Measurements from ENCODE around the gene IL11. TPM values are rescaled to one million over a fixed set of nuclear protein-coding genes. Genes with fewer than 3 reads are reported as not detected.

Gene IL11
- total RNA-seq, 2 donors from 2014 or later: 0.92 TPM; not detected in 1

DNA sequence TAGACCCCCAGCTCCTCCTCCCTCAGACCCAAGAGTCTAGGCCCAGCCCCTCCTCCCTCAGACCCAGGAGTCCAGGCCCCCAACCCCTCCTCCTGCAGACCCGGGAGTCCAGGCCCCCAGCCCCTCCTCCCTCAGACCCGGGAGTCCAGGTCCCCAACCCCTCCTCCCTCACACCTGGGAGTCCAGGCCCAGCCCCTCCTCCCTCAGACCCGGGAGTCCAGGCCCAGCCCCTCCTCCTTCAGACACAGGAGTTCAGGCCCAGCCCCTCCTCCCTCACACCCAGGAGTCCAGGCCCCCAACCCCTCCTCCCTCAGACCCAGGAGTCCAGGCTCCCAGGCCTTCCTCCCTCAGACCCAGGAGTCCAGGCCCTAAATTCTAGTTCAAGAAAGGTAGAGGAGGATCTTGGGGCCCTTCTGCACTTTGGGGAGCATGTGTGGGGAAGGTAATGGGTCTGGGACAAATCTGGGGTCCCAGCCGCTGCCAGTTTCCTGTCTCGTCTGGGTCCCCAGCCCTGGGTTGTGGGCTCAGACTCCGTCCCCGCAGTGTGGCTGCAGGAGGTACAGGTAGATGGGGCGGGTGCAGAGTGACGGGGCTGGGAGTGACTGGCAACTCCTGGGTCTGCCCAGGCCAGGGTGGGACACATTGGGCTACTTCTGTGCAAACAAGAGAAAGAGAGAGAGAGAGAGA lies 3.2 kb upstream of the IL11 start:
- Histone ChIP-seq H3K36me3 (no peaks in the 10 kb centered on the region), H3K4me1 (ENCODE audit: control insufficient read depth in 1 of 2, low read depth in 2 of 2) (peaks cover 0 to 13% of the 10 kb centered on the region in 2 donors), H3K9me3 (no peaks in the 10 kb centered on the region), H3K27ac (no peak overlapping the region), H3K27me3 (replicated peaks; ENCODE audit: insufficient read depth) (peaks cover 19% of the 10 kb centered on the region), H3K4me3 (no peak overlapping the region)
- DNase-seq (ENCODE audit: low spot score) (no peak), ATAC-seq (ENCODE audit: insufficient number of reproducible peaks, low FRiP score, low read depth) (no peak)
- TF ChIP-seq, protein P1, sequence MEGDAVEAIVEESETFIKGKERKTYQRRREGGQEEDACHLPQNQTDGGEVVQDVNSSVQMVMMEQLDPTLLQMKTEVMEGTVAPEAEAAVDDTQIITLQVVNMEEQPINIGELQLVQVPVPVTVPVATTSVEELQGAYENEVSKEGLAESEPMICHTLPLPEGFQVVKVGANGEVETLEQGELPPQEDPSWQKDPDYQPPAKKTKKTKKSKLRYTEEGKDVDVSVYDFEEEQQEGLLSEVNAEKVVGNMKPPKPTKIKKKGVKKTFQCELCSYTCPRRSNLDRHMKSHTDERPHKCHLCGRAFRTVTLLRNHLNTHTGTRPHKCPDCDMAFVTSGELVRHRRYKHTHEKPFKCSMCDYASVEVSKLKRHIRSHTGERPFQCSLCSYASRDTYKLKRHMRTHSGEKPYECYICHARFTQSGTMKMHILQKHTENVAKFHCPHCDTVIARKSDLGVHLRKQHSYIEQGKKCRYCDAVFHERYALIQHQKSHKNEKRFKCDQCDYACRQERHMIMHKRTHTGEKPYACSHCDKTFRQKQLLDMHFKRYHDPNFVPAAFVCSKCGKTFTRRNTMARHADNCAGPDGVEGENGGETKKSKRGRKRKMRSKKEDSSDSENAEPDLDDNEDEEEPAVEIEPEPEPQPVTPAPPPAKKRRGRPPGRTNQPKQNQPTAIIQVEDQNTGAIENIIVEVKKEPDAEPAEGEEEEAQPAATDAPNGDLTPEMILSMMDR (IDR thresholded peaks at IDR 0.05): no peak

DNA sequence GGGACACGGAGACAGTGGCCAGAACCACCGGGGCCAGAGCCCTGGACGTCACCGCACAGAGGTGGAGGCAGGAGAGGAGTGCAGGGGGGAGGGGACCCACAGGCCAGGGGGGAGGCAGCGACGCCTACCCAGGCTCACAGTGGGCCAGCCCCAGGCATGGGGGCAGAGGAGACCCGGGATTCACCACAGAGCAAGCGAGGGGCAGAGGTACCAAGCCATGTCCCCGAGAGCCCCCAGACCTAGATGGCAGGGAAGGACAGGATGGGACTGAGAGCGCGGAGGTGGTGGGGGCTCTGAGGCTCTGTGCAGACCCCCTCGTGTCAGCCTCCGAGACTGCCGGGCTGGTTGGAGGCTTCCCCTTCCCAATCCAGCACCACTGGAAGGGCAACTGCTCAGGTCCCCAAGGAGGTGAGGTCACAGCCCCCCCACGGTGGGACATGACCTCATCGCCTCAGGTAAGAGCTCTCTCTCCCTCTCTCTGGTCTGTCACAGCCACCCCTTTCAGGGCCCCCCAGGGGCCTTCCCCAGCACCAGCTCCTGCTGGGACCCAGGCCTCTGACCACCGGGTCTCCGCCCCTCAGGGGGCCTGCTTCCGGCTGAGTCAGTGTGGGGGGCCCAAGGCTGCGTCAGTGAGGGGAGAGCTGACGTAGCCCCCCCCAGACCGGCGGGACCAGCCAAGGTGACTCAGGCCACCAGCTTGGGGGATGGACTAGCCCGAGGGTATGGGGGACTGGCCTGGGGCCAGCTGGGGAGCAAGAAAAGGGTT lies 2.2 kb upstream of the IL11 start:
- Histone ChIP-seq H3K4me1 (ENCODE audit: control insufficient read depth in 1 of 2, low read depth in 2 of 2) (peaks cover 0 to 13% of the 10 kb centered on the region in 2 donors), H3K4me3 (no peak overlapping the region), H3K9me3 (no peaks in the 10 kb centered on the region), H3K36me3 (no peaks in the 10 kb centered on the region), H3K27me3 (replicated peaks; ENCODE audit: insufficient read depth) (peaks cover 22% of the 10 kb centered on the region), H3K27ac (no peak overlapping the region)
- ATAC-seq (ENCODE audit: insufficient number of reproducible peaks, low FRiP score, low read depth): no peak
- TF ChIP-seq, protein P1 (IDR thresholded peaks at IDR 0.05): no peak
- no peak for DNase-seq (ENCODE audit: low spot score)

DNA sequence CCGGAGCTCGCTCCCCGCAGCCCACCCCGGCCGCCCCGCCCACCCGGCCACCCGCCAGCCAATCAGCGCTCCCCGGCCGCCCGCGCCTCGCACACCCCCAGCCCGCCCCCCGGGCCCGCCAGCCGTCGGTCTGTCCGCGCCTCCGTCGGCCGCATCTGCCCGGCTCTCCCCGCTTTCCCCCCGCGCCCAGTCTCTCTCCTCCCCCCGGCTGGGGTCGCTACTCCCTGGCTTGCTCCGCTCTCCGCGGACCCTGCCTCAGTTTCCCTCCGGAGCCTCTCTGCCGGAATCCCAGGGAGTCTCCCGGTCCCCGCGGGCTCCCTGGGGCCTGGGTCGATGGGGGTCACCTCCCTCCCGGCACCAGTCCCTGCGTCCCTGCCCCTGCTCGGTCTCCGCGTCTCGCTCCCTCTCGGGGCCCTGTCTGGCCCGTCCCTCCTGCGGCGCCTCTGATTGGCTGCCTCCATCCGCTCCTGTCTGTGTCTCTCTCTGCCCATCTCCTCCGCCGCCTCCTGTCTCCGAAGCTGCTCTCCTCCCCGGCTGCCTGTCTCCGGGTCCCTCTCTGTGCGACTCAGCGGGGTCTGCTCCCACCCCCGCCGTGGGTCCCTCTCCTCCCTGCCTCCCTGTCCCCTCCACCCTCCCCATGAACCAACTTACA lies 484 bp downstream of the IL11 start:
- H3K36me3 ChIP-seq: no peaks in the 10 kb centered on the region
- H3K4me1 ChIP-seq (ENCODE audit: control insufficient read depth in 1 of 2, low read depth in 2 of 2): peaks cover 0 to 13% of the 10 kb centered on the region in 2 donors
- ATAC-seq (ENCODE audit: insufficient number of reproducible peaks, low FRiP score, low read depth) (no peak), DNase-seq (ENCODE audit: low spot score) (no peak)
- TF ChIP-seq, protein P1 (IDR thresholded peaks at IDR 0.05): no peak
- H3K27ac ChIP-seq: no peak overlapping the region
- H3K27me3 ChIP-seq (replicated peaks; ENCODE audit: insufficient read depth): peaks cover 13% of the 10 kb centered on the region
- H3K9me3 ChIP-seq: no peaks in the 10 kb centered on the region
- H3K4me3 ChIP-seq: peak overlapping the region; percentile 54

DNA sequence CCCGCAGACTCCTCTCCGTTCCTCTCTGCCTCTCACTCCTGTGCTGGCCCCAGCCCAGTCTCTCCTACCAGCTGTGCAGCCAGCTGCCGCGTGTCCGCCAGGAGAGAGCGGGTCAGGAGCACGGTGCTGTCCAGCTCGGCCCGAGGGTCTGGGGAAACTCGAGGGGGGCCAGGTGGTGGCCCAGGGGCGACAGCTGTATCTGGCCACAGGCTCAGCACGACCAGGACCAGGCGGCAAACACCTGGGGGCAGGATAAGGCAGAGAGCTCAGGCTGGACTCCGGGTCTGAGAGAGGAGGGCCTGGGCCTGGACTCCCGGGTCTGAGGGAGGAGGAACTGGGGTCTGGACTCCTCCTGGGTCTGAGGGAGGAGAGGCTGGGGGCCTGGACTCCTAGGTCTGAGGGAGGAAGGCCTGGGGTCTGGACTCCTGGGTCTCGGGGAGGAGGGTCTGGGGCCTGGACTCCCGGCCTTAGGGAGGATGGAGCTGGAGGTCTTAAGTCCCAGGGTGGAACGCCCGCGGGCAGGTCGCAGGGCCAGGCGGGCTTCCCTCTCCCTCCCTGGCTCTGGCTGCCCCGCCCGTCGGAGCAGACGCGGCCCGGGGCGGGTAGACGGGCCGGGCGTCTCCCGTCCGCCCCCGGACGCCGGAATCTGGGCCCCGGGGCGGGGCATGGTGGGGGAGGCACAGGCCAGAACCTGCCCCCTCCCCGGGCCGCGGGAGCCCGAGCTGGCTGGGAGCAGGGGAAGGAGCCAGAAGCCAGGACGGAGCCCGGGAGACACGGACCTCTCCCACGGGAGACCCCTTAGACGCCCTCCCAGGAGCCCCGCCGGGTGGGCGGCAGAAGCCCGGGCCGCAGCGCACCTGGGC lies 1.3 kb downstream of the IL11 start:
- Histone ChIP-seq H3K27me3 (replicated peaks; ENCODE audit: insufficient read depth) (peaks cover 13% of the 10 kb centered on the region), H3K9me3 (no peaks in the 10 kb centered on the region), H3K36me3 (no peaks in the 10 kb centered on the region), H3K4me3 (peak overlapping the region; percentile 44), H3K4me1 (ENCODE audit: control insufficient read depth in 1 of 2, low read depth in 2 of 2) (peaks cover 0 to 13% of the 10 kb centered on the region in 2 donors), H3K27ac (peak overlapping the region in 1 of 2 donors; percentile 34)
- ATAC-seq (ENCODE audit: insufficient number of reproducible peaks, low FRiP score, low read depth) (no peak), DNase-seq (ENCODE audit: low spot score) (no peak)
- TF ChIP-seq, protein P1 (IDR thresholded peaks at IDR 0.05): no peak

All from thoracic aorta (tissue), 2 donors.